Measurements from ENCODE around the gene FAF1. TPM values are rescaled to one million over a fixed set of nuclear protein-coding genes. Genes with fewer than 3 reads are reported as not detected.

FAF1 gene
- total and polyA plus RNA-seq, 9 of the 15 experiments (the other 6 are each of a cell fraction or from before 2014, with no cell fraction given): 48.7 to 225 (median 118) TPM

DNA sequence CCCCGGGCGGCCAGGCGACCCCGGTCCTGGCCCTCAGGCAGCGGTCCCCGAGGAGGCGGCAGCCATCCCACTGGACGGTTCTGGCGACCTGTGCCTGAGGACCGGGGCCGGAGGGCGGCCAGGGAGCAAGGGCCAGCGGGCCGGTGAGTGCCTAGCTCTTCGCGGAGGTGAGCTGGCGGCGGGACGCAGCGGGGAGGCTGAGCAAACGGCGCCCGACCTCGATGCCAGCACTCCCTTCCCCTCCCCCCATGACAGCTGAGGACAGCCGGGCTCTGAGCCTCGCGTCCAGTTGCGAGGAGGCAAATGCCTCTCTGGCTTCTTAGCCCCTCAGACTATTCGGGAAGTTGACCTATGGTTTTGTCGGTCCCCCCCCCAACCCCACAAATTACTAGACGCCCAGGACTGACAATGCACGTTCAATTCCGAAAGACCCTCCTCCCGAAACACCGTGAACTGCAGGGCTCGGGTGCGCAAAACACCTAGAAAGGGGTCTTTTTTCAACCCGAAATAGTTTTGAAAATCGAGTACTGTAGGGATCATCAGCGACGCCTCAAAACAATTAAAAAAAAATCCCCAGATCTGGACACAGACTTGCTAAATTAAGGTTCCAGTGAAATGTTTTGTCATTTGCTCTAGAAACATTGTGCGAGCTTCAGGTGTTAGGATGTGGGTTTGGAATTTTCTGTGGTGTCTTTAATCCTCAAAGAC is 18.2 kb upstream of the FAF1 start (continued):
- TF ChIP-seq RUNX1 (IDR thresholded peaks at IDR 0.05; ENCODE audit: low read depth): no peak
- peak; percentile 79 for TF ChIP-seq HNRNPL (IDR thresholded peaks at IDR 0.05; ENCODE audit: low read depth, low read length)
- TF ChIP-seq AFF1 (IDR thresholded peaks at IDR 0.05; ENCODE audit: low read depth in 1 of 2, partially characterized antibody in 2 of 2): peak in 1 of 2 experiments; percentile 42
- 0 out of 2 replicates have a peak, but pooled peaks have one; percentile 14 for TF ChIP-seq EP300 (IDR thresholded peaks at IDR 0.05; ENCODE audit: low read length)
- TF ChIP-seq NONO (IDR thresholded peaks at IDR 0.05; ENCODE audit: low read depth in 2 of 2, low read length in 1 of 2): peak in 1 of 2 experiments; percentile 50; a peak in 2 of 4 replicates
- peak; percentile 30; the same call in 1 of the 2 replicates for TF ChIP-seq BHLHE40 (IDR thresholded peaks at IDR 0.05; ENCODE audit: low read length)
- no peak for TF ChIP-seq POLR3G (IDR thresholded peaks at IDR 0.05; ENCODE audit: extremely low read depth, insufficient read length, insufficient replicate concordance)
- TF ChIP-seq CEBPG (CRISPR knock-in tag; IDR thresholded peaks at IDR 0.05): no peak
- no peak for TF ChIP-seq CEBPG (tag; conservative IDR thresholded peaks at IDR 0.05 in 1 of 2, IDR thresholded peaks at IDR 0.05 in 1 of 2)
- TF ChIP-seq MAZ (CRISPR knock-in tag; conservative IDR thresholded peaks at IDR 0.05 in 1 of 2, IDR thresholded peaks at IDR 0.05 in 1 of 2): peak in 1 of 2 experiments; percentile 43; a peak in 1 of 4 replicates
- TF ChIP-seq ZBTB11 (CRISPR knock-in tag; IDR thresholded peaks at IDR 0.05): 0 out of 6 replicates have a peak, but pooled peaks of 1 of the 3 experiments have one; percentile 8
- TF ChIP-seq SAFB (IDR thresholded peaks at IDR 0.05; ENCODE audit: borderline replicate concordance, low read depth, low read length): no peak
- TF ChIP-seq ZNF140 (CRISPR knock-in tag; IDR thresholded peaks at IDR 0.05): no peak
- TF ChIP-seq ZNF384 (IDR thresholded peaks at IDR 0.05; ENCODE audit: low read depth, low read length): 0 out of 2 replicates have a peak, but pooled peaks have one; percentile 19
- TF ChIP-seq TAF7 (tag; IDR thresholded peaks at IDR 0.05): no peak; the same call in 1 of the 2 replicates
- no peak for TF ChIP-seq PHF20 (IDR thresholded peaks at IDR 0.05; ENCODE audit: partially characterized antibody)
- TF ChIP-seq ZNF24 (IDR thresholded peaks at IDR 0.05): peak; percentile 39; the same call in 1 of the 2 replicates
- no peak for TF ChIP-seq THRAP3 (IDR thresholded peaks at IDR 0.05; ENCODE audit: borderline replicate concordance)
- TF ChIP-seq PRPF4 (IDR thresholded peaks at IDR 0.05; ENCODE audit: insufficient read depth, low read depth, low read length, poor library complexity, severe bottlenecking): no peak
- peak; percentile 13 for TF ChIP-seq POLR2B (IDR thresholded peaks at IDR 0.05; ENCODE audit: low read depth, partially characterized antibody)

Measured in K562 (cell line).